GM12875 (cell line): Measurements from ENCODE around the gene ARL6IP5.

Source experiments
- H3K4me3 ChIP-seq: one replicate; pipeline ENCODE4 v1.5.1; 2011; ENCODE audit warnings: low read depth, low read length, control low read depth
- TF ChIP-seq, protein P1 (sequence below): IDR thresholded peaks from 2 replicates; pipeline ENCODE4 v1.5.1; 2011; ENCODE audit warnings: low read depth, mild to moderate bottlenecking, control low read depth, inconsistent platforms, low read length, moderate library complexity, borderline replicate concordance; ENCODE audit not compliant: insufficient read depth

The ARL6IP5 gene

GRCh38 chr3:69059688-69060087 lies 25.0 kb upstream of the ARL6IP5 start:
- no peak overlapping the region for H3K4me3 ChIP-seq
- TF ChIP-seq, protein P1, sequence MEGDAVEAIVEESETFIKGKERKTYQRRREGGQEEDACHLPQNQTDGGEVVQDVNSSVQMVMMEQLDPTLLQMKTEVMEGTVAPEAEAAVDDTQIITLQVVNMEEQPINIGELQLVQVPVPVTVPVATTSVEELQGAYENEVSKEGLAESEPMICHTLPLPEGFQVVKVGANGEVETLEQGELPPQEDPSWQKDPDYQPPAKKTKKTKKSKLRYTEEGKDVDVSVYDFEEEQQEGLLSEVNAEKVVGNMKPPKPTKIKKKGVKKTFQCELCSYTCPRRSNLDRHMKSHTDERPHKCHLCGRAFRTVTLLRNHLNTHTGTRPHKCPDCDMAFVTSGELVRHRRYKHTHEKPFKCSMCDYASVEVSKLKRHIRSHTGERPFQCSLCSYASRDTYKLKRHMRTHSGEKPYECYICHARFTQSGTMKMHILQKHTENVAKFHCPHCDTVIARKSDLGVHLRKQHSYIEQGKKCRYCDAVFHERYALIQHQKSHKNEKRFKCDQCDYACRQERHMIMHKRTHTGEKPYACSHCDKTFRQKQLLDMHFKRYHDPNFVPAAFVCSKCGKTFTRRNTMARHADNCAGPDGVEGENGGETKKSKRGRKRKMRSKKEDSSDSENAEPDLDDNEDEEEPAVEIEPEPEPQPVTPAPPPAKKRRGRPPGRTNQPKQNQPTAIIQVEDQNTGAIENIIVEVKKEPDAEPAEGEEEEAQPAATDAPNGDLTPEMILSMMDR, result no peak

GRCh38 chr3:69063636-69064035 lies 21.1 kb upstream of the ARL6IP5 start:
- TF ChIP-seq, protein P1, result no peak
- H3K4me3 ChIP-seq, result no peak overlapping the region

GRCh38 chr3:69065318-69065964 lies 19.3 kb upstream of the ARL6IP5 start:
- TF ChIP-seq, protein P1, result no peak
- no peak overlapping the region for H3K4me3 ChIP-seq

DNA sequence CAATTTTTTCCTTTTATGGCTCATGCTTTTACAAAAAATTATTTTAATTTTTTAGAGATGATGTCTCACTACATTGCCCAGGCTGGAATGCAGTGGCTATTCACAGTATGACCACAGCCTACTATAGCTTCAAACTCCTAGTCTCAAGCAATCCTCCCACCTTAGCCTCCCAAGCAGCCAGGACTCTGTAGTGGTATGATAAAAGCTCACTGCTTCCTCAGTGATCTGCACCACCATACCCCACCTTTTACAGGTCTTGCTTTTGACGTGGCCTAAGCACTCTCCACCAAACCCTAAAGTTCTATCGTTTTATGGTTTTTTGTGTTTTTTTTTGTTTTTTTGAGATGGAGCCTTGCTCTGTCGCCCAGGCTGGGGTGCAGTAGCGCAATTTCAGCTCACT lies 18.6 kb upstream of the ARL6IP5 start:
- TF ChIP-seq, protein P1, result no peak
- no peak overlapping the region for H3K4me3 ChIP-seq

- H3K4me3 ChIP-seq, result no peak overlapping the region
- TF ChIP-seq, protein P1, result no peak
Observed at GRCh38 chr3:69072928-69073327, 11.8 kb upstream of the ARL6IP5 start.

DNA sequence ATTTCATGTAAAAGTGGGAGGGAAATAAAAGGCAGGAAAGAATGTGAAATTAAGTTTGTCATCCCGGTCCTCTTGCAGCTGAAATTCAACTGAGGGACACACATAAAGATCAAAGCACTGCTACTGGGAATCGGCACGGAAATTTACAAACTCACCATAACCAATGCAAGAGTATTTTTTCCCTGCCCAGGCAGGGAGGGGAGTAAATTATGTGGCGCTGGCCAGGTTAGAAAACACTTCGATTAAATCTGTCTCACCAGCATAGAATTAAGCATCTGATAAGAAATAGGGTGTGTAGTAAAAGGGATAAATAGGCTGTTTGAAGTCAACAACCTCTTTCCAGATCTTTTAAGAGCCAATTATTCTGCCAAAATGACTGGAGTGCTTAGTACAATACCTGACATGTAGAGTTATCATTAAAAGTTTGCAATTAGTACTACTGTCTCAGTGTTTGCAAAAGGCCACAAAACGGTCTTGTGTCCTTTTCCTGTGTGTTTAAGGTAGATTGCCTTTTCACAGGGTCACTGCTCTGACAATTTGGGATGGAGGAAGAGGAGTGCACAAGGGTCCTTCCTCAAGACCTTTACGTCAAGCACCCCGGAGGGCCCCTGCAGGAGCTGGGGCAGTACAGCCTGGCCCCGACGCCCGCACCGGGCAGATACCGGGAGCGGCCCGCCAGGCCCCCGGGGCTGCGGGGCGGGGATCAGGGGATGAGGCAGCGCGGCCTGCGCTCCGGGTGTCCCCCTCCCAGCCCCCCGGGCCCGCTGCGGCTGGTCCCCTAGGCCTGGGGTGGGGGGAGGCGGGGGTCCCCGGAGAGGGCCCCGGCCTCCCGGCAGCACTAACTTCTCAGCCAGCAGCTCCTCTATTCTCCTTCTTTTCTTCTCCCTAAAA lies 5.2 kb upstream of the ARL6IP5 start:
- TF ChIP-seq, protein P1, result no peak
- H3K4me3 ChIP-seq, result peak overlapping the region; percentile 83
